ENCODE data around the gene ATG9B. TPM values are rescaled to one million over a fixed set of nuclear protein-coding genes. Genes with fewer than 3 reads are reported as not detected.
A peak's percentile ranks its signal among the peaks of the same experiment; 100 is the strongest.

Gene ATG9B
- total RNA-seq, 2 donors from 2014 or later: 0.13 to 0.32 TPM

- intact Hi-C loops (cut with DNase I): no loop called here
- DNase-seq (no peak), ATAC-seq (no peak)
Measured at GRCh38 chr7:150994838-150995510, 29.3 kb downstream of the ATG9B start.

DNA sequence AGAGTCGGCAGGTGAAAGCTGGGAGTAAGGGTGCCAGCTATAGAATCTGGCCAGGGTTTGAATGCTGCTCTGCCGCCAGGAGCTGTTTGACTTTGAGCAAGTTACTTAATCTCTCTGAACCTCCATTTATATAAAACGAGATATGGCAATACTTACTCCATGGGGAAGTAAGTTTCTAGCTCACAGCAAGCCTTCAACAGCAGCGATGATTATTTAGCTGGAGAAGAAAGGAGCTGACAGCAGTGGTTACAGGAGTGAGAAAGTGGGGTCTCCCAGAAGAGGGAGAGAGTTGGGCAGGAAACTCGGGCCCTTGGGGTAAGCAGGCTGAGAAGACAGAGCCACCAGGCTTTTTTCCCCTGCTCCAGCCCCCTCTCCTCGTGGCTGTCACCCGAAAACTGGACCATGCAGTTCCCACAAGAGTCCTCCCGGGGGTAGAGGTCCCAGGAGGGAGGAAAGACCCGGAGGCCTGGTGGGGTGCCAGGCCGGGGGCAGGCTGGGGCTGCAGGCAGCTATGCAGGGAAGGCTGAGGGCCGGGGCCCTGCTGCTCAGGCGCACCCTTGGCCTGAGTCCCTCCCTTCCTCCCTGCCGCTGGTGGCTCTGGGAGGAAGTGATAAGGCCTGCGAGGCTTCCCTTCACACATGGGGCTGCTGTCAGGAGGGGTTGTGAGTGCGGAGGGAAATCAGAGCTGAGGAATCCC is 30.0 kb downstream of the ATG9B start:
- intact Hi-C loops (cut with DNase I): no loop called here
- DNase-seq: peak; percentile 83
- peak; percentile 81 to 89 for ATAC-seq

- intact Hi-C loops (cut with DNase I): no loop called here
- peak; percentile 90 for DNase-seq
Measured at GRCh38 chr7:150993511-150993910, 30.8 kb downstream of the ATG9B start.

DNA sequence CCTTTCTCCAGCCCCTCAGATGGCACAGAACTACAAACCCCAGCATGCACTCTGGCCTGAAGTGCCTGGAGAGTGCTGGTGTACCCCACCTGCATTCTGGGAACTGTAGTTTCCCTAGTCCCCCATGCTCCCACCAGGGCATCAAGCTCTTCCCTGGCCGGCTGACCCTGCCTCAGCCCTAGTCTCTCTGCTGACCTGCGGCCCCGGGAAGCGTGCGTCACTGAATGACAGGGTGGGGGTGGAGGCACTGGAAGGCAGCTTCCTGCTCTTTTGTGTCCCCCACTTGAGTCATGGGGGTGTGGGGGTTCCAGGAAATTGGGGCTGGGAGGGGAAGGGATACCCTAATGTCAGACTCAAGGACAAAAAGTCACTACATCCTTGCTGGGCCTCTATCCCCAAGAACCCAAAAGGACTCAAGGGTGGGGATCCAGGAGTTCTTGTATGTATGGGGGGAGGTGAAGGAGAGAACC is 31.4 kb downstream of the ATG9B start:
- intact Hi-C loops (cut with DNase I): no loop called here
- ATAC-seq (peak; percentile 48 to 50), DNase-seq (peak; percentile 79)

More at GRCh38 chr7:150993511-150993910, 30.8 kb downstream of the ATG9B start:
- ATAC-seq: peak; percentile 25 to 60

GRCh38 chr7:150992051-150992640 is 32.1 kb downstream of the ATG9B start:
- intact Hi-C loops (cut with DNase I): no loop called here
- ATAC-seq (no peak), DNase-seq (no peak)

- ATAC-seq (no peak), DNase-seq (no peak)
- intact Hi-C loops (cut with DNase I): no loop called here
Measured at GRCh38 chr7:150990416-150991186, 33.7 kb downstream of the ATG9B start, which contains the start of gene NOS3. Gene NOS3, plus strand, starts transcription at chr7:150991017. Its CDS starts 2,787 bp downstream, at chr7:150993804.

- ATAC-seq: no peak
- intact Hi-C loops (cut with DNase I): loop anchor here (5.0 kb wide), 2 partner anchors 92 to 212 kb away; no protein-coding TSS in a partner anchor
- no peak for DNase-seq
Measured at GRCh38 chr7:150989456-150989855, 34.8 kb downstream of the ATG9B start.

- intact Hi-C loops (cut with DNase I): loop anchor here (1.0 to 5.0 kb wide), 3 partner anchors 90 to 211 kb away; no protein-coding TSS in a partner anchor
- ATAC-seq (peak; percentile 56 to 60), DNase-seq (peak; percentile 86)
Measured at GRCh38 chr7:150988230-150989226, 35.8 kb downstream of the ATG9B start.

DNA sequence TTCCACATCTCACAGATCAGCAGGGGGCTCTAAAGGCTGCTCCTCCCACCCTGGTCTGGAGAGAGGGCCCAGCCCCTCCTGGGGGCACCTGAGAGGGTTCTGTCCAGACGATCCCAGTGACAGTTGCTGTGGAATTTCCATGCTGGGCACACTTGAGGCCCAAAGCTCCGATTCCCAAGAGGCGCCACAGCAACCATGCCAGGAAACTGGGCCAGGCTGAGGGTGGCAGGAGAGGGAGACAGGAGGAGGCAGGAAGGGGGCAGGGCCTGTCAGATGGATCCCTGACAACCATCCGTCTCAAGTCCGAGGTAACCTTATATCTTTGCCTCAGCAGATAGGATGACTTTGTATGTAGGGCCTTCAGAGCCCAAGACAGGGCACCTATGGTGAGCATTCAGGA is 37.7 kb downstream of the ATG9B start:
- intact Hi-C loops (cut with DNase I): loop anchor here (5.0 kb wide), 2 partner anchors 89 to 209 kb away; no protein-coding TSS in a partner anchor
- no peak for DNase-seq

DNA sequence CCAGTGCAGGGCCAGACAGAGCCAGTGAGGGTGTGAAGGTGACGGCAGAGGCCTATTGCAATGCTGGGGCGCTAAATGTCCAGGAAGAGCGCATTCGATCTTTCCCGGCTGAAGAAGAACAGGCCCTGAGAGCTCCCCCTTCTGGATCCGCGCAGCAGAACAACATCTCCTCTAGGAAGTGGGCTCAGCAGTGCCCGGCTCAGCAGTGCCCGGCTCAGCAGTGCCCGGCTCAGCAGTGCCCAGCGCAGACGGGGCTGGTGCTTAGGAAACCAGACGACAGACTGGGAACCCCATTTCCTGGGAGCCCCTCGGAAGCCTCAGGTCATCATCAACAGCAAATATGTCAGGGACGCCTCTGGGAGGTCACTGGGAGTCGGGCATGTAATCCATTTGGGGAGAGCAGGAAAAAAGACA is 38.2 kb downstream of the ATG9B start:
- no peak for DNase-seq
- ATAC-seq: peak; percentile 55 to 60
- intact Hi-C loops (cut with DNase I): loop anchor here (5.0 kb wide), 2 partner anchors 89 to 209 kb away; no protein-coding TSS in a partner anchor

More for the DNA sequence above, 37.7 kb downstream of the ATG9B start:
- peak in 1 of 2 donors; percentile 4 for ATAC-seq

GRCh38 chr7:150983893-150984368 is 40.4 kb downstream of the ATG9B start:
- intact Hi-C loops (cut with DNase I): no loop called here
- DNase-seq (no peak), ATAC-seq (no peak)

GRCh38 chr7:150982351-150982750 is 41.9 kb downstream of the ATG9B start:
- intact Hi-C loops (cut with DNase I): no loop called here
- DNase-seq (no peak), ATAC-seq (no peak)

DNA sequence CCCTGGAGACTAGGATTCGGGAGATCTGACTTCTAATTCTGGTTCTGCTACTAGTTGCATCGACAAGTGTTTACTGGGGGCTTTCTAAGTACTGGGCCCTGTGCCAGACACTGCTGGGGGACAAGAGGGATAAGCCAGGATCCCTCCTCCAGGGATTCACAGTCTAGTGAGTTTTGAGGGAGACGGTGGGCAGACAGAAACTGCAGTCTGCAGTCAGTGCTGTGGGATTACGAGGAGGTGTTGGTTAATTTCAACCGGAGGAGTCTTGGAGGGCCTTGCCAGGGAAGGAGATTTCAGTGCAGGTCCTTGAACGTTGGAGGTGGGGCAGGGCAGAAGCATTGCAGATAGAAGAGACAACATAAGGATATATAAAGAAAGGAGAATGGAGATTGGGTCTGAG is 42.6 kb downstream of the ATG9B start:
- ATAC-seq: no peak
- no peak for DNase-seq
- intact Hi-C loops (cut with DNase I): no loop called here

GRCh38 chr7:150980663-150981062 is 43.6 kb downstream of the ATG9B start:
- no peak for DNase-seq
- ATAC-seq: no peak
- intact Hi-C loops (cut with DNase I): no loop called here

DNA sequence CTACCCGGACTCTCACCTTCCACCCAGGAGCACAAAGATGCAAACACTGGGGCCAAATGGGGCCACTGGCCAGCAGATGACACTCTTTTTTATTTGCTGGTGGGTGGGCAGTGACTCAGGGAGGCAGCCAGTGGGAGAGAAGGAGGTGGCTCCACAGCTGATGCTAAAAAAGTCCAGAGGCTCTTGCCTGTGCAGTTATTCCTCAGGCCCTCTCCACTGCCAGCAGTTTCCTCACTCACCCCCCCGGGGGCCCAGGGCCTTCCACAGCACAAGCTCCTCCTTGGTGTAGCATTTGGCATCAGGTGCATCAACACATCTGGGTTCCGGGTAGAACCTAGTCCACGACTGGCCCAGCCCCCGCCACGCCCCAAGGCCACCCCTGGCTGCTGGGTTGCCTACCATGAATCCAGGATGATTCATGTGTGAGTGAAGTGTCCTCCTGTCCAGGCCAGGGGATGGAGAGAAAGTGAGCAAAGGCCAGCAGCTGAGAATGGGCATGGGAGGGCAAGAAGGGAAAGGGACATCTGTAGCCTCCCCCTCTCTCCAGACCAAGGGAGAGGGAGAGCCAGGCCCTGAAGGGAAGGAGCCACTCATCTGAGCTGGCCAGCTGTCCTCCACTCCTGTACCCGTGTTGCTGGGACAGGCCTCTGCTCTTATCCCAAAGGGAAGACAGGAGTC is 44.4 kb downstream of the ATG9B start:
- no peak for DNase-seq
- intact Hi-C loops (cut with DNase I): no loop called here

DNA sequence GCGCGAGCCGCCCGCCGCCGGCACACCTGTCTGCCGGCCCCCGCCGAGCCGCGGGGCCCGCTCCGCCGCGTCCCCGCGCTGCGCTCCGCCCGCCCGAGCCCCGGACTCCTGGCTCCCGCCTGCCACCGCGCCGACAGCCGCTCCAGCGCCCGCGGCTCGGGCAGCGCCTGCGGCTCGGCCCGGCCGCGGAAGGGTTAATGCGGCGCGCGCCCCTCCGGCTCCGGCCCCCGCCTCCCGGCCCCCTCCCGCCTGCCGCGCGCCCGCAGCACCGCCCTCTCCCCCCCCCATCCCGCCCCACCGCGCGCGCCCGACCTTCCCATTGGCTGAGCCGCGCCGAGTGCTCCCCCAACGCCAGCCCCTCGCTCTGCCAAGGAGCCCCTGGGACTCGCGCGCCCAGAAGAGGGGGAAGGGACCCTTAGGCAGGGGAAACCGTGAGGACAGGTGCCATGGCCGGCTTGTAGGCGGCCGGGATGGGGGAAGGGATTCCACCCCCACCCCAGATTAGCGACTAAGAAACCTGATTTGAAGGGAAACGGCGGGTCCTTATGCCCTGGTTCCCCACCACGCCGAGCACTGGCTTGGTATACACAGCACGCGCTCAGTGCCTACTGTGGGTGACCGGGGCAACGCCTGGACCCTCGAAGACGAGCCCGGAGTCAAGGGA is 46.0 kb downstream of the ATG9B start, which contains the start of gene KCNH2:
TSS of gene KCNH2 (minus strand) at position 196 of the 664 bp plus-strand sequence. CDS start 408 bp downstream, outside the sequence.
- intact Hi-C loops (cut with DNase I): no loop called here
- peak; percentile 72 for DNase-seq
- peak; percentile 52 to 58 for ATAC-seq

More for the DNA sequence above, 44.4 kb downstream of the ATG9B start:
- peak; percentile 10 to 13 for ATAC-seq
